Measurements from ENCODE around the gene MRPL40. TPM values are rescaled to one million over a fixed set of nuclear protein-coding genes. Genes with fewer than 3 reads are reported as not detected.

Gene MRPL40
- total RNA-seq, 1 experiment from 2014 or later: 40.1 TPM

DNA sequence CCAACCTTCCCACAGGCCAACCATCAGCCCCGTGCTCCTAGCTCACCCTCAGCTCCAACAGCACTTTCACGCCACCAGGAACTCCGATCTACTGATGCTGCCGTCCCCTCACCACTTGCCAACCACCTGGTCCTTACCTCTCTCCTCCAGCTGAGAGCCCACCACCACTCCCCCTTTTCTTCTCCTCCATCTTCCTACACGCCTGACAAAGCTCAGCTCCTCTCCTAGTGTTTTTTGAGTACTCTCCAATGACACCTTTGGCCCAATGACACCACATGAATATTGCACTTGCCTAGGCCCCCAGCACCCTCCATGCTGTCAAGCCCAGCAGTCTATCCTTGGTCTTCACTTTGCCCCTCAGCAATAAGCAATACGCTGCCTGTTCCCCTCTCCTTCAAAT lies 31.5 kb upstream of the MRPL40 start:
- ChIA-PET CTCF (no interaction called here), RAD21 (ENCODE audit: low non-redundant PET in 1 of 2, low total read pairs in 2 of 2, uncharacterized antibody in 2 of 2, unreplicated experiment in 2 of 2) (no interaction called here), POLR2A (no interaction called here)
- Histone ChIP-seq H3K4me3 (replicated peaks in 1 of 2; ENCODE audit: low read depth in 1 of 2, low read length in 2 of 2) (no peak overlapping the region), H3K79me2 (ENCODE audit: insufficient read depth, low read length) (no peaks in the 10 kb centered on the region), H3K9ac (ENCODE audit: low read length) (no peak overlapping the region), H3K27ac (ENCODE audit: low read depth, low read length) (no peak overlapping the region), H3K27me3 (ENCODE audit: insufficient read depth, low read length) (no peaks in the 10 kb centered on the region), H3K36me3 (ENCODE audit: control insufficient read depth in 1 of 2, insufficient read depth in 2 of 2, low read length in 2 of 2) (peaks cover 21 to 22% of the 10 kb centered on the region in 2 experiments; a peak in 3 of 4 replicates), H4K20me1 (ENCODE audit: insufficient read depth) (no peaks in the 10 kb centered on the region), H3K4me1 (ENCODE audit: control insufficient read depth in 1 of 2, insufficient read depth in 2 of 2, low read length in 2 of 2) (peaks cover 0 to 10% of the 10 kb centered on the region in 2 experiments; a peak in 2 of 4 replicates), H3K9me3 (ENCODE audit: control insufficient read depth in 1 of 2, insufficient read depth in 1 of 2, low read depth in 1 of 2, low read length in 2 of 2) (no peaks in the 10 kb centered on the region), H2AFZ (ENCODE audit: low read depth, low read length, poor library complexity, severe bottlenecking) (no peak overlapping the region), H3K4me2 (ENCODE audit: low read length) (no peak overlapping the region), H3K9me2 (ENCODE audit: insufficient read depth) (no peaks in the 10 kb centered on the region)
- DNase-seq (ENCODE audit: low read depth, low spot score) (no peak), ATAC-seq (no peak)
- TF ChIP-seq ZNF274 (IDR thresholded peaks at IDR 0.05; ENCODE audit: low read depth, low read length): no peak
- TF ChIP-seq, protein P1, sequence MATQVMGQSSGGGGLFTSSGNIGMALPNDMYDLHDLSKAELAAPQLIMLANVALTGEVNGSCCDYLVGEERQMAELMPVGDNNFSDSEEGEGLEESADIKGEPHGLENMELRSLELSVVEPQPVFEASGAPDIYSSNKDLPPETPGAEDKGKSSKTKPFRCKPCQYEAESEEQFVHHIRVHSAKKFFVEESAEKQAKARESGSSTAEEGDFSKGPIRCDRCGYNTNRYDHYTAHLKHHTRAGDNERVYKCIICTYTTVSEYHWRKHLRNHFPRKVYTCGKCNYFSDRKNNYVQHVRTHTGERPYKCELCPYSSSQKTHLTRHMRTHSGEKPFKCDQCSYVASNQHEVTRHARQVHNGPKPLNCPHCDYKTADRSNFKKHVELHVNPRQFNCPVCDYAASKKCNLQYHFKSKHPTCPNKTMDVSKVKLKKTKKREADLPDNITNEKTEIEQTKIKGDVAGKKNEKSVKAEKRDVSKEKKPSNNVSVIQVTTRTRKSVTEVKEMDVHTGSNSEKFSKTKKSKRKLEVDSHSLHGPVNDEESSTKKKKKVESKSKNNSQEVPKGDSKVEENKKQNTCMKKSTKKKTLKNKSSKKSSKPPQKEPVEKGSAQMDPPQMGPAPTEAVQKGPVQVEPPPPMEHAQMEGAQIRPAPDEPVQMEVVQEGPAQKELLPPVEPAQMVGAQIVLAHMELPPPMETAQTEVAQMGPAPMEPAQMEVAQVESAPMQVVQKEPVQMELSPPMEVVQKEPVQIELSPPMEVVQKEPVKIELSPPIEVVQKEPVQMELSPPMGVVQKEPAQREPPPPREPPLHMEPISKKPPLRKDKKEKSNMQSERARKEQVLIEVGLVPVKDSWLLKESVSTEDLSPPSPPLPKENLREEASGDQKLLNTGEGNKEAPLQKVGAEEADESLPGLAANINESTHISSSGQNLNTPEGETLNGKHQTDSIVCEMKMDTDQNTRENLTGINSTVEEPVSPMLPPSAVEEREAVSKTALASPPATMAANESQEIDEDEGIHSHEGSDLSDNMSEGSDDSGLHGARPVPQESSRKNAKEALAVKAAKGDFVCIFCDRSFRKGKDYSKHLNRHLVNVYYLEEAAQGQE (IDR thresholded peaks at IDR 0.05; ENCODE audit: low read depth): no peak
- no peak for TF ChIP-seq RAD21 (IDR thresholded peaks at IDR 0.05; ENCODE audit: low read depth)
- no peak for TF ChIP-seq SIN3A (IDR thresholded peaks at IDR 0.05; ENCODE audit: low read depth)
- TF ChIP-seq, protein P2, sequence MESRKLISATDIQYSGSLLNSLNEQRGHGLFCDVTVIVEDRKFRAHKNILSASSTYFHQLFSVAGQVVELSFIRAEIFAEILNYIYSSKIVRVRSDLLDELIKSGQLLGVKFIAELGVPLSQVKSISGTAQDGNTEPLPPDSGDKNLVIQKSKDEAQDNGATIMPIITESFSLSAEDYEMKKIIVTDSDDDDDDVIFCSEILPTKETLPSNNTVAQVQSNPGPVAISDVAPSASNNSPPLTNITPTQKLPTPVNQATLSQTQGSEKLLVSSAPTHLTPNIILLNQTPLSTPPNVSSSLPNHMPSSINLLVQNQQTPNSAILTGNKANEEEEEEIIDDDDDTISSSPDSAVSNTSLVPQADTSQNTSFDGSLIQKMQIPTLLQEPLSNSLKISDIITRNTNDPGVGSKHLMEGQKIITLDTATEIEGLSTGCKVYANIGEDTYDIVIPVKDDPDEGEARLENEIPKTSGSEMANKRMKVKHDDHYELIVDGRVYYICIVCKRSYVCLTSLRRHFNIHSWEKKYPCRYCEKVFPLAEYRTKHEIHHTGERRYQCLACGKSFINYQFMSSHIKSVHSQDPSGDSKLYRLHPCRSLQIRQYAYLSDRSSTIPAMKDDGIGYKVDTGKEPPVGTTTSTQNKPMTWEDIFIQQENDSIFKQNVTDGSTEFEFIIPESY (IDR thresholded peaks at IDR 0.05; ENCODE audit: extremely low read depth, insufficient replicate concordance, low read length): no peak
- TF ChIP-seq YY1 (IDR thresholded peaks at IDR 0.05; ENCODE audit: extremely low read depth, insufficient replicate concordance, low read depth, low read length): no peak
- no peak for TF ChIP-seq ZFX (IDR thresholded peaks at IDR 0.05)
- TF ChIP-seq SRF (IDR thresholded peaks at IDR 0.05; ENCODE audit: low read depth): no peak
- TF ChIP-seq, protein P3, sequence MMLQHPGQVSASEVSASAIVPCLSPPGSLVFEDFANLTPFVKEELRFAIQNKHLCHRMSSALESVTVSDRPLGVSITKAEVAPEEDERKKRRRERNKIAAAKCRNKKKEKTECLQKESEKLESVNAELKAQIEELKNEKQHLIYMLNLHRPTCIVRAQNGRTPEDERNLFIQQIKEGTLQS (IDR thresholded peaks at IDR 0.05): no peak
- TF ChIP-seq ELF1 (IDR thresholded peaks at IDR 0.05; ENCODE audit: borderline replicate concordance, low read depth): no peak
- no peak for TF ChIP-seq EZH2phosphoT487 (IDR thresholded peaks at IDR 0.05; ENCODE audit: borderline replicate concordance)
- TF ChIP-seq EZH2 (IDR thresholded peaks at IDR 0.05): no peak
- TF ChIP-seq JUND (IDR thresholded peaks at IDR 0.05): no peak
- no peak for TF ChIP-seq FOSL1 (IDR thresholded peaks at IDR 0.05; ENCODE audit: low read depth)
- BruUV-seq (replicated peaks): no TSS peak
- intact Hi-C loops (cut with micrococcal nuclease): no loop called here
